Spleen (tissue), 11 donors: ENCODE data around the gene KIAA1328. TPM values are rescaled to one million over a fixed set of nuclear protein-coding genes. Genes with fewer than 3 reads are reported as not detected.

ENCODE experiments used
- DNase-seq: peaks from one replicate; pipeline ENCODE4 v3.0.0-alpha.2; 2020
- H3K27ac ChIP-seq, 8 donors: fragments of 200-600 bp; sonication (generic) in 7 of 8; 1 replicate in 4 of 8; 2 replicates in 4 of 8; pipeline versions ENCODE4 v1.5.0 to v1.8.0; 2016 to 2021; ENCODE audit warnings: inconsistent platforms in 4 of 8, mild to moderate bottlenecking in 4 of 8, moderate library complexity in 1 of 8
- H3K27me3 ChIP-seq, 7 donors: fragments of 200-600 bp; sonication (generic) in 6 of 7; replicated peaks in 1 of 7; 1 replicate in 4 of 7; 2 replicates in 3 of 7; pipeline versions ENCODE4 v1.5.0 to v1.8.0; 2016 to 2021; ENCODE audit warnings: inconsistent platforms in 3 of 7, mild to moderate bottlenecking in 1 of 7
- H3K36me3 ChIP-seq, 6 donors: fragments of 200-600 bp; sonication (generic) in 5 of 6; 1 replicate in 4 of 6; 2 replicates in 2 of 6; pipeline versions ENCODE4 v1.5.0 to v1.8.0; 2016 to 2021; ENCODE audit warnings: inconsistent platforms in 2 of 6
- H3K4me1 ChIP-seq, 6 donors: fragments of 200-600 bp; sonication (generic) in 5 of 6; 1 replicate in 3 of 6; 2 replicates in 3 of 6; pipeline versions ENCODE4 v1.5.0 to v1.8.0; 2016 to 2021; ENCODE audit warnings: inconsistent platforms in 3 of 6
- H3K4me3 ChIP-seq, 8 donors: fragments of 200-600 bp; sonication (generic) in 7 of 8; 1 replicate in 4 of 8; 2 replicates in 4 of 8; pipeline versions ENCODE4 v1.5.0 to v1.8.0; 2016 to 2021; ENCODE audit warnings: inconsistent platforms in 4 of 8, mild to moderate bottlenecking in 4 of 8, moderate library complexity in 2 of 8
- H3K9me3 ChIP-seq, 8 donors: fragments of 200-600 bp; sonication (generic) in 7 of 8; 1 replicate in 4 of 8; 2 replicates in 4 of 8; pipeline versions ENCODE4 v1.5.0 to v1.8.0; 2016 to 2021; ENCODE audit warnings: inconsistent platforms in 4 of 8
- CTCF ChIP-seq, 11 experiments: fragments of 200-600 bp in 7 of 11; fragments of 450-650 bp in 4 of 11; sonication (generic) in 4 of 11; IDR thresholded peaks in 8 of 11; conservative IDR thresholded peaks in 3 of 11; 1 replicate in 7 of 11; 2 replicates in 4 of 11; pipeline versions ENCODE4 v1.4.0 to v1.8.0; 2016 to 2021; ENCODE audit warnings: antibody characterized with exemption in 11 of 11, inconsistent platforms in 4 of 11, mild to moderate bottlenecking in 1 of 11
- POLR2A ChIP-seq, 3 donors: fragments of 450-650 bp; IDR thresholded peaks; one replicate each; pipeline ENCODE4 v1.5.1; 2017; ENCODE audit warnings: antibody characterized with exemption in 3 of 3, mild to moderate bottlenecking in 1 of 3
- POLR2AphosphoS5 ChIP-seq, 3 donors: sonication (generic); formaldehyde crosslinking; IDR thresholded peaks; one replicate each; pipeline ENCODE4 v1.5.1; 2017; ENCODE audit warnings: antibody characterized with exemption in 3 of 3
- WGBS, 5 donors: extraction: QIAGEN DNeasy Blood & Tissue Kit in 3 of 5; methylation state at CpG; one replicate each; pipeline versions ENCODE4 v1.1.5 to v1.1.7; 2013 to 2018; 5-methylcytosine and 5-hydroxymethylcytosine counted together
- intact Hi-C: fragments of 100-400 bp; cut with DNase I; formaldehyde crosslinking; loops from one replicate; pipeline ENCODE4 v1.15.0; 2023; ENCODE audit warnings: low total_unique reads
- polyA plus RNA-seq, 3 donors: library from polyadenylated mRNA; stranded (reverse); fragments of 200-250 nt; gene quantifications; one replicate each; pipeline ENCODE4 v1.2.1, GENCODE V29; 2013
- total RNA-seq, 7 donors: library from RNA; depleted of rRNA in 3 of 7; stranded (reverse); fragments of >200 nt in 3 of 7; fragmentation: NEBNext Ultra II Directional in 4 of 7; extraction: Animal tissue kit (Norgen Biotek cat#: 25700) in 4 of 7; gene quantifications; one replicate each; pipeline versions ENCODE4 v1.1.0 to v1.2.1, GENCODE V29; 2016 to 2021
- donor health status: healthy with polysubstance abuse.
- donor health status: DM: no; HTN: no; CAD: no; lungs with moderate emphysema.
- donor health status: DM: no; HTN: no; CAD: no.
- donor health status: Bipolar disorder and iron deficiency.
- donor health status: healthy.
- donor health status: DM: no; HTN: no; CAD: no.
- donor health status: DM: yes; HTN: yes; CAD: no.

The KIAA1328 gene
- total and polyA plus RNA-seq, 10 donors = 1.9 to 27.1 (median 14.9) TPM

GRCh38 chr18:36825526-36825925 lies 3.4 kb upstream of the KIAA1328 start:
- no peaks in the 10 kb centered on the region for H3K27me3 ChIP-seq
- TF ChIP-seq POLR2A (IDR thresholded peaks at IDR 0.05) (no peak), POLR2AphosphoS5 (IDR thresholded peaks at IDR 0.05) (no peak), CTCF (IDR thresholded peaks at IDR 0.05 in 8 of 11, conservative IDR thresholded peaks at IDR 0.05 in 3 of 11) (no peak)
- H3K4me3 ChIP-seq = no peak overlapping the region
- no peak for DNase-seq
- no peak overlapping the region for H3K27ac ChIP-seq
- intact Hi-C loops = no loop called here
- H3K4me1 ChIP-seq = peaks cover 16 to 29% (median 22%) of the 10 kb centered on the region in 6 donors
- peaks cover 0 to 11% (median 0%) of the 10 kb centered on the region in 6 donors for H3K36me3 ChIP-seq
- H3K9me3 ChIP-seq = no peaks in the 10 kb centered on the region

GRCh38 chr18:36826556-36826955 lies 2.4 kb upstream of the KIAA1328 start:
- Histone ChIP-seq H3K9me3 (no peaks in the 10 kb centered on the region), H3K4me3 (no peak overlapping the region), H3K27me3 (no peaks in the 10 kb centered on the region), H3K27ac (no peak overlapping the region), H3K4me1 (peaks cover 16 to 39% (median 25%) of the 10 kb centered on the region in 6 donors), H3K36me3 (peaks cover 0 to 8% (median 0%) of the 10 kb centered on the region in 6 donors)
- 95 to 100% (median 96%) methylated on average over 3 of the region's 3 CpGs for WGBS, 5 donors
- no peak for DNase-seq
- intact Hi-C loops = no loop called here
- no peak for TF ChIP-seq POLR2A (IDR thresholded peaks at IDR 0.05)
- no peak for TF ChIP-seq CTCF (IDR thresholded peaks at IDR 0.05 in 8 of 11, conservative IDR thresholded peaks at IDR 0.05 in 3 of 11)
- no peak for TF ChIP-seq POLR2AphosphoS5 (IDR thresholded peaks at IDR 0.05)

GRCh38 chr18:36828157-36828629 lies 734 bp upstream of the KIAA1328 start:
- intact Hi-C loops = no loop called here
- DNase-seq = no peak
- H3K9me3 ChIP-seq = no peaks in the 10 kb centered on the region
- H3K27me3 ChIP-seq = no peaks in the 10 kb centered on the region
- TF ChIP-seq POLR2A (IDR thresholded peaks at IDR 0.05) = no peak
- TF ChIP-seq CTCF (IDR thresholded peaks at IDR 0.05 in 8 of 11, conservative IDR thresholded peaks at IDR 0.05 in 3 of 11) = no peak
- TF ChIP-seq POLR2AphosphoS5 (IDR thresholded peaks at IDR 0.05) = no peak
- WGBS, 5 donors = 0 to 1% (median 1%) methylated on average over 18 of the region's 18 CpGs
- H3K27ac ChIP-seq = peak overlapping the region; percentile 17 to 87 (median 84)
- H3K36me3 ChIP-seq = peaks cover 0 to under 1% (median 0%) of the 10 kb centered on the region in 6 donors
- peaks cover 16 to 41% (median 25%) of the 10 kb centered on the region in 6 donors for H3K4me1 ChIP-seq
- H3K4me3 ChIP-seq = peak overlapping the region; percentile 71 to 98 (median 88)

- TF ChIP-seq CTCF (IDR thresholded peaks at IDR 0.05 in 8 of 11, conservative IDR thresholded peaks at IDR 0.05 in 3 of 11) (no peak), POLR2AphosphoS5 (IDR thresholded peaks at IDR 0.05) (no peak), POLR2A (IDR thresholded peaks at IDR 0.05) (no peak)
- peak overlapping the region; percentile 17 to 87 (median 84) for H3K27ac ChIP-seq
- H3K36me3 ChIP-seq = no peaks in the 10 kb centered on the region
- intact Hi-C loops = no loop called here
- H3K4me1 ChIP-seq = peaks cover 16 to 41% (median 25%) of the 10 kb centered on the region in 6 donors
- H3K27me3 ChIP-seq = no peaks in the 10 kb centered on the region
- H3K9me3 ChIP-seq = no peaks in the 10 kb centered on the region
- peak overlapping the region; percentile 71 to 98 (median 88) for H3K4me3 ChIP-seq
- DNase-seq = no peak
- WGBS, 5 donors = 12 to 39% (median 25%) methylated on average over 10 to 17 of the region's 17 CpGs
Measured at GRCh38 chr18:36829362-36830157, 633 bp downstream of the KIAA1328 start.
